T-helper 1 cell treated with Interleukin-12 subunit alpha and Interleukin-12 subunit beta and Interleukin-4 antibody, amounts not matched to agents 30 μg/mL and 1 μg/mL, for 36 hours (primary cell): Measurements from ENCODE around the gene RAB40C.

Source experiments
- H3K27ac Mint-ChIP-seq: one replicate; pipeline ENCODE4 v1.8.0; 2021; ENCODE audit warnings: mild to moderate bottlenecking, mixed read lengths
- H3K27me3 Mint-ChIP-seq: one replicate; pipeline ENCODE4 v1.8.0; 2021; ENCODE audit warnings: low read depth, mixed read lengths
- H3K36me3 Mint-ChIP-seq: one replicate; pipeline ENCODE4 v1.8.0; 2021; ENCODE audit warnings: low read depth, mixed read lengths
- H3K4me1 Mint-ChIP-seq: one replicate; pipeline ENCODE4 v1.8.0; 2021; ENCODE audit warnings: low read depth, mixed read lengths
- H3K4me3 Mint-ChIP-seq: one replicate; pipeline ENCODE4 v1.8.0; 2021; ENCODE audit warnings: mild to moderate bottlenecking, moderate library complexity, mixed read lengths
- H3K9me3 Mint-ChIP-seq: one replicate; pipeline ENCODE4 v1.8.0; 2021; ENCODE audit warnings: mixed read lengths

The RAB40C gene

DNA sequence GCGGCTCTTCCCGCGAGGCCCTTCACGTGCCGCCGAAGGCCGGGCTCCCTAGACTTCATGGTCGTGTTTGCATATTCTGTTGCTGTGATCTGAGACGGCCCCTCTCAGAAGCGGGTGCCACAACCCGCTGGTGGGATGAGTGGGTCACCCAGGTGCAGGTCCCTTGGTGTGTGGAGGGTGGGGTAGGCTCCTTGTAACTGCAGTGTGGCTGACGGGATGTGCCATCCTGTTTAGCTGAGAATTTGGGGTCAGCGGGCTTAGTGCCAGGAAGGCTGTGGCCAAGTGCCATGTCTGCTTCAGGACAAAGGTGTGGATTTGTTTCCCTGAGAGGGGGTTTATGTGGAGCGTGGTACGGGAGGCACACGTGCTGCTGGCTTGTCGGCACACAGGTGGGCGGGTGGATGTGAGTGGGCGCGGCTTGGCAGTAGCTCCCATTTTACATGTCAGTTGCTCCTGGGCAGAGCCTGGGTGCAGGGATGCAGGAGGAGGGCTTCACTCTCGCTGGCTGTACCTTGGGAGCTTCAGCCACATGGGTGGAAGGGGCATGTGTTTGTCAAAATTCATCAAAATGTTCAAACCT lies 31.8 kb downstream of the RAB40C start:
- Mint-ChIP-seq H3K27me3 (no peaks in the 10 kb centered on the region), H3K4me3 (no peak overlapping the region), H3K4me1 (no peaks in the 10 kb centered on the region), H3K27ac (no peak overlapping the region), H3K9me3 (no peaks in the 10 kb centered on the region), H3K36me3 (no peaks in the 10 kb centered on the region)

DNA sequence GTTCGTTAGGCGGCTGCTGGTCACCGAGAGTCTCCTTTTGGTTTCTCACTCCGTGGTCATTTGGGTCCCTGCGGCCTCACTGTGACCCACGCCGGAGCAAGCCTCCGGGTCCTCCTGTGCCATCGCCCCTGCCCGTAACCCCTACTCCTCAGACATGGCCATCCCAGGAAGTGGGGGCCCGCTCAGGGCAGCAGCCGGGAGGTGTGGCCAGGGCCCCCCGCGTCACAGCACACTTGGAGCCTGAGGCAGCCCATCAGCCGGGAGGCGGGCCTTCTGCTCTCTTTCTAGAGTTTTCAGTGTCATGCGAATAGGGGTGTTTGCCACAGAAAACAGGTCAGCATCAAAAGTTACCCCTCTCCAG lies 33.0 kb downstream of the RAB40C start:
- Mint-ChIP-seq H3K27me3 (no peaks in the 10 kb centered on the region), H3K4me1 (no peaks in the 10 kb centered on the region), H3K4me3 (no peak overlapping the region), H3K9me3 (no peaks in the 10 kb centered on the region), H3K27ac (no peak overlapping the region), H3K36me3 (no peaks in the 10 kb centered on the region)

DNA sequence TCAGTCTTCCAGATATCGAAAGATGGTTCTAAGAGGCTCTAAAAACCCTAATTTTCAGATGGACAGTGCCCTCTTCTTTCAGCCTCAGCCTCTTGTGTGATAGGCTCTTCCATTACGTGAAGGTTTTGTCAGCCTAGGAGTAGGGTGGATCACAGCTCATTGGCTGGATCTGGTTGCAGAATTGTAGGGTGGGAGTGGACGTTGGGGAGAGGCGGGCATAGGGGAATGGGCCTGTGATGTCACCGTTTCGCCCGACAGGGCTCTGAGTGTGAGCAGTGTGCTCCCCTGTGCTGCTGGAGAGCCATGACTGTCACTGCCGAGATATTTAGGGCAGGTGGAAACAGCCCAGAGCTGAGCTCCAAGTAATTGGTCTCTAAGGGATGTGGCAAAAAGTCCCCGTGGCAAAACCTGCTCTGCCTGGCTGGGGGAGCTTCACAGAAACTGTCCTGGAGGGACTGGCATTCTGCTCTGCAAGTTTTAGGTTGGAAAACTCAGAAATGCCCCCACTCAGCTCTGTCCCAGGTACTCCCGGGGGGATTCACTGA lies 34.7 kb downstream of the RAB40C start:
- no peaks in the 10 kb centered on the region for H3K27me3 Mint-ChIP-seq
- H3K4me3 Mint-ChIP-seq, result no peak overlapping the region
- H3K4me1 Mint-ChIP-seq, result no peaks in the 10 kb centered on the region
- H3K27ac Mint-ChIP-seq, result no peak overlapping the region
- no peaks in the 10 kb centered on the region for H3K9me3 Mint-ChIP-seq
- no peaks in the 10 kb centered on the region for H3K36me3 Mint-ChIP-seq

DNA sequence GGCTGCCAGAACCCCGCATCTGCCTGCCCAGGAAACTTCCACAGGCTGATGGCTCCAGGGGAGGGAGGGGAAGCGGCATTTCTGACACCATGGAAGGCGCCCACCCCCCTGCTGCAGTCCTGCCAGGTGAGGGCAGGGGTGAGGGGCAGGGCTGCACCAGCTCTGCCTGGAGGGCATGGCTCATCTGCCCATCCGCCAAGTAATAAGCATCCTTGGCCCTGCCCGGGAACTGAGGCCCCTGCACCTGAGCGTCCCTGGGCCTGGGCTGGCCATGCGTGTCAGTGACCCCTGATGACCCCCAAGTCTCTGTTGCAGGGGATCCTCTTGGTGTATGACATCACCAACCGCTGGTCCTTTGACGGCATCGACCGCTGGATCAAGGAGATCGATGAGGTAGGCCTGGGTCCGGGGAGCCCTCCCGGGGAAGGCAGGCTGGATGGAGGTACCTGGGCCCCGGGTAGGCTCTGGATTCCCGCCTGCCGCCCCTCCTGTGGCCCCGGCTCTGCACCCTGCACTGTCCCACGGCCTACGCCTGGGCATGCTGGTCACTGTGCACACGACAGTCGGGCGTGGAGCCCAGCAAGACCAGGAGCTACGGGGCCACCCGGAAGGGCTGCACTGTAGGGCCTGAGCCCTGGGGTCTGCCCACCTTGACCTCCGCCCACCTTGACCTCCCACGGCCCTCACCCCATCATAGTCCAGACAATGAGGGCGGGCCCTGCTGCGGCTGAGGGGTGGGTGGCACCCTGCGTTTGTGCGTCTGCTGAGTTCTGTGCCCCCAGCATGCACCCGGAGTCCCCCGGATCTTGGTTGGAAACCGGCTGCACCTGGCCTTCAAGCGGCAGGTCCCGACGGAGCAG lies 35.5 kb downstream of the RAB40C start:
- H3K27ac Mint-ChIP-seq, result no peak overlapping the region
- H3K9me3 Mint-ChIP-seq, result no peaks in the 10 kb centered on the region

DNA sequence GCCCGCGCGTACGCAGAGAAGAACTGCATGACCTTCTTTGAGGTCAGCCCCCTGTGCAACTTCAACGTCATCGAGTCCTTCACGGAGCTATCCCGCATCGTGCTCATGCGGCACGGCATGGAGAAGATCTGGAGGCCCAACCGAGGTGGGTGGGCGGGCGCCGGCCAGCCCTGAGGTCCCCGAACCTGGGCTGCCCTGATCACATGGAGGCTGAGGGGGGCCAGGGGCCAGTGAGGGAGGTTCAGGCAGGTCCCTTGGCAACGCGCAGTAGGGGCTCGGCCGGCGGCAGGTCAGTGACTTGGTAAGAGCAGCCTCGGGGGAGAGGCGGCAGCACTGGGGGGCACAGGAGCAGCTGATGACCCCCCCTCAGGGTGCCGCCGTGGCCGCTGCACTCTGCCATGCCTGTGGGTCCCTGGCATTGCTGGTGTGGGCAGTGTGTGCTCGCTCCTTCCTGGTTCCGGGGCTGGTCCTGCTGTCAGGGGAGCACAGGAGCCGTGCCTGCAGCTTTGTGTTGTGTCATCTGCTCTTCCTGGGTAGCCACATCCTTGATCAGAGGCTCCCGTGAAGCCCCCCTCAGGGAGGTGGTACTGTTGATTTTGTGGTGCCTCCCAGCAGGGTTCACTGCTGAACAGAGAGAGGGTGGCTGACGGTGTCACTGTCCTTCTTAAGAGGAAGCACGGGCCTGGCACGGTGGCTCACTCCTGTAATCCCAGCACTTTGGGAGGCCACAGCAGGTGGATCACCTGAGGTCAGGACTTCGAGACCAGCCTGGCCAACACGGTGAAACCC lies 36.3 kb downstream of the RAB40C start:
- Mint-ChIP-seq H3K9me3 (no peaks in the 10 kb centered on the region), H3K36me3 (no peaks in the 10 kb centered on the region), H3K27me3 (no peaks in the 10 kb centered on the region), H3K4me3 (no peak overlapping the region), H3K4me1 (no peaks in the 10 kb centered on the region), H3K27ac (no peak overlapping the region)

More for the DNA sequence above, 35.5 kb downstream of the RAB40C start:
- no peaks in the 10 kb centered on the region for H3K36me3 Mint-ChIP-seq
- no peaks in the 10 kb centered on the region for H3K27me3 Mint-ChIP-seq
- no peak overlapping the region for H3K4me3 Mint-ChIP-seq
- no peaks in the 10 kb centered on the region for H3K4me1 Mint-ChIP-seq

DNA sequence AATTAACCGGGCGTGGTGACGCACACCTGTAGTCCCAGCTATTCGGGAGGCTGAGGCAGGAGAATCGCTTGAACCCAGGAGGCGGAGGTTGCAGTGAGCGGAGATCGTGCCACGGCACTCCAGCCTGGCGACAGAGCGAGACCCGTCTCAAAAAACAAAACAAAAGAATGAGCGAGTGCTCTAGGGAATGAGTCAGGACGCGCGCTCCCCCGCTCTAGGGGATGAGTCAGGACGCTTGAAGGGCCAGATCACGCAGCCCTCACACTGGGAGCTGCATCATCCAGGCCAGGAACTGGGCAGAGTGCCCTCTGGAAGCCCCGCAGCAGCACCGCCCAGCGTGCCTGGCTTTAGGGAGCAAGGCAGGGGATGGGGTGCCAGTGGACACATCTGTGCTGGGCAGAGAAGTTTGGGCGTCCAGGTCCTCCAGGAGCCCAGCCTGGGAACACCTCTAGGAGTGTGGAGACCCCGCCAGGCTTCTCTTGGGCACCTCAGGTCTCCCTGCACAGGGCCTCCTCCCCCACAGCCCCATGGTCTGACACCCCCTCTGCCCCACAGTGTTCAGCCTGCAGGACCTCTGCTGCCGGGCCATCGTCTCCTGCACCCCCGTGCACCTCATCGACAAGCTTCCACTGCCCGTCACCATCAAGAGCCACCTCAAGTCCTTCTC lies 37.1 kb downstream of the RAB40C start:
- no peaks in the 10 kb centered on the region for H3K36me3 Mint-ChIP-seq
- no peak overlapping the region for H3K27ac Mint-ChIP-seq
- H3K4me1 Mint-ChIP-seq, result no peaks in the 10 kb centered on the region
- H3K27me3 Mint-ChIP-seq, result no peaks in the 10 kb centered on the region
- no peak overlapping the region for H3K4me3 Mint-ChIP-seq
- H3K9me3 Mint-ChIP-seq, result no peaks in the 10 kb centered on the region

DNA sequence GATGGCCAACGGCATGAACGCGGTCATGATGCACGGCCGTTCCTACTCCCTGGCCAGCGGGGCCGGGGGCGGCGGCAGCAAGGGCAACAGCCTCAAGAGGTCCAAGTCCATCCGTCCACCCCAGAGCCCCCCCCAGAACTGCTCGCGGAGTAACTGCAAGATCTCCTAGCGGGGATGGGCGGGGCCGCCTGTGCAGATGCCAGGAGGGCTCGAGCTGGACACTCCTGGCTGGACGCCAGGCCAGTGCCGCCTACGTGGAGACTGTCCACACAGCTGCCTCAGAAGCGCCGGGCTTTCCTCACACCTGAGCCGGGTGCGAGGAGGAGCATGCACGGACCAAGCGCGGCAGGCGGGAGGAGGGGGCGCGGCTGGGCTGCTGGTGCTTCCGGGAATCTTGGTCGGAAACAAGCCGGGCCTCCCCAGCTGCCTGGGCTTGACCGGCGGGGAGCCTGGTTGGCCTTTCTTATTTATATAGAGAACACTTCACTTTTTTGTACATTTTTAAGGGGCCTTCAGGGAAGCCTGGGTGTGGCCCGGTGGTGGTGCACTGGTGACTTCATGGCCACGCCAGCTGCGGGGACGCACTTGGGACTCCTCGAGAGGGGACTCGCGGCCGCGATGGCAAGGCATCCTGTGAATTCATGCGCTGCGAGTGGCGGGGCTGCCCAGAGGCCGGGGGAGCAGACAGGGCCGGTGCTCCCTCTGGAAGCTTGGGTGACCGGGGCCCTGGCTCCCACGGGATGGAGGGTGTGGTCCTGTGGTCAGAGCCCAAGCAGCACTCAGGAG lies 37.8 kb downstream of the RAB40C start:
- peaks cover 1% of the 10 kb centered on the region for H3K4me1 Mint-ChIP-seq
- no peaks in the 10 kb centered on the region for H3K36me3 Mint-ChIP-seq
- no peaks in the 10 kb centered on the region for H3K27me3 Mint-ChIP-seq
- H3K9me3 Mint-ChIP-seq, result no peaks in the 10 kb centered on the region
- H3K27ac Mint-ChIP-seq, result no peak overlapping the region
- H3K4me3 Mint-ChIP-seq, result no peak overlapping the region

DNA sequence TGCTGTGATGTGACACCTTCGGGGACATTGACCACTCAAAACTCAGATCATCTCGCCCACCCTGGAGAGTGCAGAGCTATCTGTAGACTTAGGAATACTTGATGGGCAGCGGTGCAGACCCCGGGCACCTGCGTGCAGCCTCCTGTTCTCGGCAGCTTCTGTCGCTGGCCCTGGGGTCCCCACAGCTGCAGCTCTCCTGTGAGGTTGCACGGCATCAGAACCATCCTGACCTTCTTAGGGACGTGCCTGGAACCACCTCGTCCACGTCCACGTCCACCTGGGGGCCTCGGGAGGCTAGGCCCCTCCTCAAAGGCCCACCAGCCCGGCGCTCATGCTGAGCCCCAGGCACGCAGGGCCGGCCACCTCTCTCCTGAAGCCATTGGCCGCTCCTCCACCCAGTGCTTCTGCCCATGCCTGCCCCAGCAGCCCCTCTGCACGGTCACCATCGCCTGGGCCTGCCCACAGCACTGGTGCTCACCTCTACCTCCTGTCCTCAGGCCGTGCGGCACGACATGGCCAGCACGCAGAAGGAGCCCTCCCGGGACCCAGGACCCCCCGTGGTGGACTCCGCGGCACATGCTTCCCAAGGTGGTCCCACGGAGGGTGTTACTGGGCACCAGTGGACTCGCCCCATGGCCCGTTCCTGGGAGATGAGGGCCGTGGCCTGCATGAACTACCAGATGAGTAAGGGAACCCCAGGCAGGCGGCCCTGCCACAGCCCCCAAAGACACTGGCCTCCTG lies 38.6 kb downstream of the RAB40C start:
- no peaks in the 10 kb centered on the region for H3K36me3 Mint-ChIP-seq

DNA sequence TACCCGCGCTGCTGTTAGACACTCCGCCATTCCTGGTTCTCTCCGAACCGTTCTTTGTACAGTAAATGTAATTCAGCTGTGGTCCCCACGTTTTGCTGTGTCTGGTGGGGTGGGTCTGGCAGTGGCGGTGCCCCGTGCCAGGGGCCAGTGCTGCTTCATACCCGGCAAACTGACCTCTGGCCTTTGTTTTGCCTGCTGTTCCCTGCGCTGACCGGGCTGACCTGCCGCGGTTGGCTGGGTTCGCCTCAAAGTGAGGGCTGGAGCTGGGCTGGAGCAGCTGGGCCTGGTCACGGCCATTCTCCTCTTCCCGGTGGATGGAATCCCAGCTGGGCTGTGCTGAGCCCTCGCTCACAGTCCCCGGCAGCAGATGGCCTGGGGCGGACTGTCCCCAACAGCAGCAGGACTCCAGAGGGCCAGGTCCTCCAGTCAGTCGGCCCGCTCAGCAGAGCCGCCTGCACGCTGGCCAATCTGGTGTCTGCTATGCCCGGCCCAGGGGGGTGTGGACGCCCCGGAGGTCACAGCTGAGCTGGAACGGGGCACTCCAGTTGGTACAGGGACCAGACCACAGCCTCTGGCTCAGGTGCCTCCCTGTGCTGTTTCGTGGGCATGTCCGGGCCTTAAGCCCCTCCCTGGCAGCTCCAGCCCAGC lies 39.4 kb downstream of the RAB40C start:
- no peaks in the 10 kb centered on the region for H3K27me3 Mint-ChIP-seq
- H3K4me3 Mint-ChIP-seq, result no peak overlapping the region
- peaks cover 1% of the 10 kb centered on the region for H3K4me1 Mint-ChIP-seq
- no peaks in the 10 kb centered on the region for H3K36me3 Mint-ChIP-seq
- no peaks in the 10 kb centered on the region for H3K9me3 Mint-ChIP-seq
- no peak overlapping the region for H3K27ac Mint-ChIP-seq

More for the DNA sequence above, 38.6 kb downstream of the RAB40C start:
- Mint-ChIP-seq H3K4me1 (peaks cover 1% of the 10 kb centered on the region), H3K27me3 (no peaks in the 10 kb centered on the region), H3K27ac (no peak overlapping the region), H3K9me3 (no peaks in the 10 kb centered on the region), H3K4me3 (no peak overlapping the region)

DNA sequence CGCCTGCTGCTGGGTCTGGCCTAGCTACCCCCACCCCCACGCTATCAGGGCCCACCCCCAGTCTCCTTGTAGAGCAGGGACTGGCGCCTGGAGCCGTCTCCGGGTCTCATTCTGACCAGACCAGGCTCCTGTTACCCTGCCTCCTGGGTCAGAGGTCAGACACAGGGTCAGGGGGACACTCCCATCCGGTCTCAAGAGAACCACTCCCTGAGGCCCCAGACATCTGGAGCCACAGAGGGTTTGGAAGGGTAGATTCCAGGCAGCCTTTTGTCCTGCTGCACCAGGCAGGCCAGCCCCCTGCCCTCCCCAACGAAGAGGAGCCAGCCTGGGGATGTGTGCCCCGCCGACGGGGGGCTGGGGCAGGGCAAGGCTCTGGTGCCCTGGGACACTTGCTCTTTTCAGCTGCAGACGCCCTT lies 40.0 kb downstream of the RAB40C start:
- no peaks in the 10 kb centered on the region for H3K36me3 Mint-ChIP-seq
- H3K27ac Mint-ChIP-seq, result no peak overlapping the region
- H3K4me1 Mint-ChIP-seq, result peaks cover 2% of the 10 kb centered on the region
- H3K27me3 Mint-ChIP-seq, result no peaks in the 10 kb centered on the region
- no peak overlapping the region for H3K4me3 Mint-ChIP-seq
- H3K9me3 Mint-ChIP-seq, result no peaks in the 10 kb centered on the region

DNA sequence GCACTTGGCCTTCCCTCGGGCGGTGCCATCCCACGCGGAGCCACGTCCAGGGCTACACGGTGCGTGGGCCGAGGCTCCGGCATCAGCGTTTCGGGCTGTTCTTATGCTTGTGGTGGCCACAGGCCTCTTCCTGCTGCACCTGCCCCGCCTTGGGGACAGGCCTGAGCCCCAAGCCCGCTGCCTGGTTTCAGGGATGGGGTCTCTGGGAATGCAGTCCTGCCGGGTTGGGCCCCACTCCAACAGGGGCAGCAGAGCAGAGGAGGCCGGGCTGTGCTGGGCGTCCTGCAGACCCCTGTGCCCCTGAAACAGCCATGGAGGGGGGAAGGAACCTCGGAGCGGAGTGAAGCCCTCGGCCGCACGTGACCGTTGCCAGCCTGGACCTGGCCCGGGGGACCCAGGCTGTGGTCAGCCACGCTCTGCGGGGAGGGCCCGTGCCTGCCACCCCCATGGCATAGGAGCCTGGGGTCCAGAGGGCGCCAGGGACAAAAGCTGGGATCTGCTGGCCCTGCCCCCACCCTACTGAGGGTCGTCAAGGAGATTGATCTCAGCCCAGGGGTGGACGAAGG lies 40.5 kb downstream of the RAB40C start:
- Mint-ChIP-seq H3K27ac (no peak overlapping the region), H3K4me1 (peaks cover 3% of the 10 kb centered on the region), H3K27me3 (no peaks in the 10 kb centered on the region), H3K9me3 (no peaks in the 10 kb centered on the region), H3K36me3 (no peaks in the 10 kb centered on the region), H3K4me3 (no peak overlapping the region)

DNA sequence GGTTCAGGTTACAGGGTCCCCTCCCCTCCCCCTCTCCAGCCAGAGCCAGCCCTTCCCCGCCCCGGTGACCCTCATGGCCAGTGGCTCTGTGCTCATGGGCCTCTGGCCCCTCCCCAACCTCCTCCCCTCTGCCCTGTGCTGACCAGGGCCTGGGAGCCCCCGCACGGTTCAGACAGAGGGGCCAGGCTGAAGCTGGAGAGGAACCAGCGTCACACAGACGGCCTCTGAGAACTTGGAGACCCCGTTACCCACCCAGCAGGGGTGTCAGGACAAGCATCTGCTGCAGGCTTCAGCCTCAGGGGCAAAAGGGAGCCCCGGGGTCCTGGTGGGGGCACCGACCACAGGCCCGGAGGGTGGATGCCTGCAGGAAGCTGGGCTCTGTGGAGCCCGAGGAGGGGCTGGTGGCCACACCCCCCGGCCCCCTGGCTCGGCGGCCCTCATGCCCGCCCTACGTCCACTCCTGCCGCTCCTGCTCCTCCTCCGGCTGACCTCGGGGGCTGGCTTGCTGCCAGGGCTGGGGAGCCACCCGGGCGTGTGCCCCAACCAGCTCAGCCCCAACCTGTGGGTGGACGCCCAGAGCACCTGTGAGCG lies 41.0 kb downstream of the RAB40C start, which contains the start of gene WFIKKN1:
TSS of gene WFIKKN1 (plus strand) at position 171 of the 591 bp plus-strand sequence. CDS start at position 440, 269 bp downstream.
- peaks cover 3% of the 10 kb centered on the region for H3K4me1 Mint-ChIP-seq

More for the DNA sequence above, 41.0 kb downstream of the RAB40C start, which contains the start of gene WFIKKN1:
- Mint-ChIP-seq H3K4me3 (no peak within 1 kb of the TSS), H3K27ac (no peak within 1 kb of the TSS), H3K9me3 (no peaks in the 10 kb centered on the region), H3K27me3 (no peaks in the 10 kb centered on the region), H3K36me3 (no peaks in the 10 kb centered on the region)
